Stimulated activated CD4-positive, alpha-beta T cell treated with anti-CD3 and anti-CD28 coated beads, Interleukin-1b, Interleukin-23, amount 100 ng/mL, for 24 hours (primary cell): ENCODE measurements around the gene MAPRE2.

Experiments
- DNase-seq, 4 experiments: peaks; one replicate each; pipeline ENCODE4 v3.0.0-alpha.2; 2020; ENCODE audit warnings: low read depth in 4 of 4, low spot score in 1 of 4

MAPRE2 gene

DNA sequence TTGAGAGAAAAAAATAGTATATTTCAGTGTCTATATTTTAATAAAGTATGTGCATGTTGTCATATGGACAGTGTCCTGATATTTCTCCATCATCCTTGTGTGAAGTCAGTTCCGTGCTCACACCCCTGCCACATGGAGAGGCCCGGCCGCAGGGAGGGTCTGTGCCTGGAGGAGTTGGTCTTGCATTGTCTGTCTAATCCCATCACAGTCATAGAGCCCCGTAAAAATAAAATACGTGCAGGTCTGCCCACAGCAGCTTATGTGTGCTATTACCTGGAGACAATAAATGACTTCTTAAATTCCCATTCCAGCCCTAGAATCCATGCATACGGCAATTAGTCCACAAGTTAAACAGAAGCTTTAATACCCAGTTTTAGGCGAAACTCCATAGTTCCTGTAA lies 20.1 kb downstream of the MAPRE2 start:
- DNase-seq, result no peak

DNA sequence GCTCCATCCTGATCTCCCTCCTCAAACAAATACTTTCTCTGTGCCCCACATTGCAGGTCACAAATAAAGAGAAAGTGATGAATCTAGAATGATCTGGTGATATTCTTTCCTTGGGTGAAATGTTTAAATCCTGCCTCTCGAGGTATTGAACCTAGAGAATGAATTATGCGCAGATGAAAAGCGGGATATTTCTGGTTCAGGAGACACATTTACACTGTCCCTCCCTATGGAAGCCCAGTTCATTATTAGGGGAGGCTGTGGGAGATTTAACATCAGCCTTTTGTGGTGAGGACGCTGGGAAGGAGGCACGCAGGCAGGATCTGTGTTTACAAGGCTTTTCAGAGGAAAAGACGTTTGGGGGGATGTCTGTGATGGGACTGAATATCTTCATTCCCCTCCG lies 20.6 kb downstream of the MAPRE2 start:
- no peak for DNase-seq

DNA sequence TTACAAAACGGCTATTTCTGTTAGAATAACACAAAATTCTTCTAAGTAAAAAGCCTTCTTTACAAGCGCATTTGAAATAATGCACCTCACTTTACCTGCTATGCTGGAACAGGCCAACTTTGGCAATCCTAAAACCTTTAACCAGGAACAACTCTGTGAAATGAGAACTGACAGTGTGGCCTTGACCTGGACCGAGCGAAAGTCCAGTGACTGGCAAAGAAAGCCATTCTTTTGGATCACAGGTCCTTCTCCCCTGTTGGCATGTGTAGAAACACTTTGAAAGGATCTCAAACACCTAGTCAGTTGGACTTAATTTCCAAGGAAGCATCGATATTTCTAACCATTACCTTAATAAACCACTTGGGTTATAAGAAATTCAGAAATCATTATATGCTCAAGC lies 21.2 kb downstream of the MAPRE2 start:
- no peak for DNase-seq

DNA sequence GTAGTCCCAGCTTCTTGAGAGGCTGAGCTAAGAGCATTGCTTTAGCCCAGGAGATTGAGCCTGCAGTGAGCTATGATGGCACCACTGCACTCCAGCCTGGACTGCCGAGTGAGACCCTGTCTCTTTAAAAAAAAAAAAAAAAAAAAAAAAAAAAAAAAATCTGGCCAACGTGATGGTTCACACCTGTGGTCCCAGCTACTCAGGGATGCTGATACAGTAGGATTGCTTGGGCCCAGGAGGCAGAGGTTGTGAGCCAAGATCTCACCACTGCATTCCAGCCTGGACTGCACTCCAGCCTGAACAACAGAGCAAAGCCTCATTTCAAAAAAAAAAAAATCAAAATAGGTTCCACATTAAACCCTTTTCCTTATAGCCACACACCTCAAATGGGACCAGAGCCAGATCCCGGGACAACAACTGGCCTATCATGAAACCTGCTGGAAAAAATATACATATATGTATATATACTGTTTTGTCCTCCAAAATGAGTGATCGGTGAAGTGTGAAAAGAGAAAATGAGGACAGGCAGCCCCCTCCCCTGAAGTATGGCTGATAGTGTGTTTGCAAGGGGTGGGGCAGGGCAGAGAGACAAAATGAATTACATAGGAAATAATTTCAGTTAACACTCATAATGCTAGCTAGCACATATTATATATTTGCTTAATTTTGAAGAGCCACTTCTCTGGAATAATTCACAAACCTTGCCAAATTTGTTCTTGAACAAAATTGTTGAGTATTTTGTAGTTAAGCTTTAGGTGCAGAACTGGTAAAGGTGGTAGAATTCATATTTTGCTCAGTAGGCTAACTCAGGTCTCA lies 22.9 kb downstream of the MAPRE2 start:
- DNase-seq, result no peak

DNA sequence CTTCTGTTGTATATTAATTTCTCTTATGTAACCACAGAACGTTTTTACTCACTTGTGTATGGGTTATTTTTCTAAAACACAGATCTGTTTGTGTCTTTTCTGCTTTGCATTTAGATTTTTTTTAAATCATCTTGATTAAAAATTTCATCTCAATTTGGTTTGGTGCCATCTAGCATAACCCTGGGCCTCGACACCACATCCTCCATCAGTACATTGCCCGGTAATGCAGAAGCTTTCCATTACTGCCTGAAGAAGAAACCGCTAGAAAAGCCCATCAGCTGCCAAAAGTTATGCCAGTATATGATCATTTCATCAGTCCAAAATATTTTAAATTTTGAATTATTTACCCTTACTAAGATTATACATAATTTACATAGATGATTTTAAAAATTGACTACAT lies 26.2 kb downstream of the MAPRE2 start:
- DNase-seq, result no peak

DNA sequence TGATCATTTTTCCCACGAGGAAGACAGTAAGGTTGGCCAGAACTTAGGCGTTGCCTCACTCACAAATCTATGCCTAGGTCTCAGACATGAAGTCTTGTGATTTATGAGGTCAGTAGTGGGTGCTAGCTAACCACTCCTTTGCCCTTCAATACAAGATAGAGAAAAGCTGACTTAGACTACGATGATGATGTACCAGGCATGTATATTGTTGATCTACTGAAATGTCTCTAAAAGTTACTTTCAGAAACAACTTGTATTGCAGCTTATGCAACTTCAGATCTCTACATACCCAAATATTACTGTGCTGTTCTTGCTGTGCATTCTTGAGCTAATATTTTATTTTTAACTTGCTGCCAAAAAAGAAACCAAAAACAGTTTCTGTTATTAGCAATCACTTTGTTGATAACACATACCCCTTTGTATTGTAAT lies 30.6 kb downstream of the MAPRE2 start:
- no peak for DNase-seq

DNA sequence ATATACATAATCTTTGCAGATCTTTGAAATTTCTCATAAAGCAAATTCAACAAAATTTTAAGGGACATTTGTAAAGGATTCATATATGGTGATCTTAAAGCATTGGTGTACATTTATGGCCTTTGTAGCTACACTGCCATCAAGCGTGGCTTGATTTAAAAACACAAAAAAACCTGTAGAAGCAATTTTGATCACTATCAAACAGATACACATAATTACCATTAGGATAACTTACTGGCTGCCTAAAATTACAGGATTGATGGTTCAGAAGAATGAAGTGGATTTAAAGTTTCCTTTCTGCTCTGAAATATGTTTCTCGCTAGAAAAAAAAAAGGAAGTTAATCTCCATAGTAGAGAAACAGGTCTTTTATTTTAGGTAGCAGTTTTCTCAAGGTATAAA lies 31.4 kb downstream of the MAPRE2 start:
- DNase-seq, result no peak

DNA sequence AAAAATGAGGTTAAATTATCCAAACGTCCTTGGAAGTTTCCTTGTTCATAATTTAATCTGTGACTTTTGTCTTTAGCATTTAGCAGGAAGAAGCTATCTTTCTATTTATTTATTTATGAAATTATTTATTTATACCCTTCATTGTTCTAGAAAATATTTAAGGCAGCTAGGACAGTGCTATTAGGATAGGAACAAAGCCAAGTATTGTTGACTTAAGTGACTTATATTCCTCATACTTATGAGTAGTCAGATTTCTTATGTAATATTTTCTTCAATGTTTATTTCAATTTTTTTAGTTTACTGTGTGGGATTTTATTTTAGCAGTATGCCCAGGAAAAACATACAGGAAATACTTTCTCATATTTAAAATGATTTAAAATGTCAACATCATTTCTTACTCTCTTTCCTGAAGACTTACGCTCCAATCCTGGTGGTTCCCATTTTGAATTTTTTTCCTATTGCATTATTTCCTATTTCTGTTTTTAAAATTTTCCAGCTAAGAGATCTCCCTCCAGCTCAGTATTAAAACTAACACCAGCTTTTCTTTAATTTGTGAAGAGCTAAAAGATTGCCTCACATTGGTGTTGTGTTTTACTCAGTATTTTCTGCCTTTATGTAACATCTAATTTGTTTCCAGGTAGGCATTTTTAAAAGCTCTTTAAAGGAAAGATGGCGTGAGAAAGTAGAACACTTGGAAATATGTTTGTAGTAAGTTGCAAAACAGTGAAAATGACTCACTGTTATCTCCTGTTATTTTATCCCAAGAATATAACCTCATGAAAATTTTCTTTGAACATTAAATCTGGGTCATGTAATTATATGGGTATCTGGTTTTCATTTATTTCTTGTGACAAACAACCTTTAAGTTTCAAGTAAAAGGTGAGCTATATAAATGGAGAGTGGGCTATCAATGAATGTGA lies 32.2 kb downstream of the MAPRE2 start:
- DNase-seq, result no peak

DNA sequence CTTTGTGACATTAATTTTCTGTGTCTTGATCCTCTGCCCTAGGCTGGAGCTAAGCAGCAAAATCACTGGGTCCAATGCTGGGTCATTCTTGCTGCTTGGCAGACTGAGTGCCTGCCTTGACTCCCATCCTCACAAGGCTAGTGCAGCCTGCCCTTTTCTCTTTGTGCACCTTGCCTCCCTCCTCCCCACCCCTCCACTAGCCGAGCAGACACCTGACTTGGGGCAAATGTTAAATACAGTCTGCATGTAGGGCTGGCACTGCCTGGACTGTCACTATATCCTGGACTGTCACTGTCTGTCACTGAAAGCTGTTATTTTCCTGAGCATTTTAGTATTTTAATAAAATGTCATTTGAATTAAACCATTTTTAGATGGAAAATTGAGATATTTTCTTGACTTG lies 33.4 kb downstream of the MAPRE2 start:
- no peak for DNase-seq

DNA sequence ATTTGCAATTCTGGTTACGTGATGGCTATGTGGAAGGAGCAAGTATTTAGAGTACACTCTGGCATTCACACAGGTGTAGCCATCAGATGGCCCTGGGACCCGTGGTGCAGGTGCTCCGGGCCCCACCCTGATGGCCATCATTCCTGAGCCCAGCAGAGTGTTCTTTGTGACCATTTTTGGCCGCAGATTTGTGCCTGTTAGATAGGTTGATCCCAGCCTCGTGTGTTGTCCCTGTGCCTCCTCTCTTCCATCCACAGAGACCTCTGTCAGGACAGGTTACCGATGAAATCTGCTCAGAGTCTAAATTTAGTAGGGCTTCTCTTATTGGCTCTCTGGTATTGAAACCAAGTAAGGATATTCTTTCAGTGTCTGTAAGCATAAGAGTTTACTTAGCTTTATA lies 33.9 kb downstream of the MAPRE2 start:
- DNase-seq, result no peak

DNA sequence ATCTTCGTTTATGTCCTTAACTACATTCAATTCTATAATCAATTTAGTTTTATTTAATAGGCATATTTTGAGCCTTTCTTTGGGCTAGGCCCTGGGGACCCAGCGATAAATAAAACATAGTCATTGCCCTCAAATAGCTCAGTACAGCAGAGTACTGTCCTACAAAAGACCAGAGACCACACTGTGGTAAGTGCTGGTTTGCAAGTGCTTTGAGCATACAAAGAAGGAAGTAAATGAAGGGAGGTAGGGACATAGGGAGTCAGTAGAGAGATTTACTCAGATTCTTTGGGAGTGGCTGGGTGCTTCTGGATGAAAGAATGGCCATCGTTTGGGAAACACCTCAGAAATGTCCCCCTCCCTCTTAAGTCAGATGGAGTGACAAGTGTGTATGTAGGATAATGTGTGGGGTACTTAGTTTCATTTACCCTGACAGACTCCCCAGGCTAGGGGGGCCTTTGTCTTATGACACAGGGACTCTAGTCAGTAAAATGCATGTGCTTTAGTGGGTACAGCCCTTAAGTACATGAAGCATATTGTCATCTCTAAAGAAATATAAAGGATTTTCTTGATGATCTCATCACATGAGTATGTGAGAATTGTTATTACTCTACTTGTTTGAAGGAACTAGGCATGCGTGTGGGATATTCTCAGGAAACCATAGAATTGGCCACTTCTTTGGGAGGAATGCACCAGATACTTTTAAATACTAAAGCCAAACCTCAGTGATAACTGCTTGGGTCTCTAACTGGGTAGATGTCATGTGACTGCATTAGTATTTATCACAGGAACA lies 35.1 kb downstream of the MAPRE2 start:
- DNase-seq, result no peak

DNA sequence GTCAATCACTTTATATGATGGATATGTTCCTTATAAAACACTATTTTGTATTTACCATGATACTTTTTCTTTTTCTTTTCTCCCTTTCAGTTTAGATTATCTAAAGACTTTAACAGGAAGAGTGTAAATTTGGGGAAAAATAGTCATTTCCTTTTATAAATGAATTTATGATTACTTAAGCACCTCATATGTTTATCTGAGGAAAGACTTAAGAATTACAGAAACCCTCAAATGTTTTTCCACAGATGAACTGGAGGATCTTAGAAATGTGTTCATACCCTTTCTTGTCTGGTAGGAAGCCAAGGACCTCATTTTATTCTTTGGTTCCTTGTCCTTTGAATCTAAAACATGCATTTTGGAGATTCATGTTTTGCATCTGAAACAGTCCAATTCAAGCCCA lies 36.7 kb downstream of the MAPRE2 start:
- DNase-seq, result no peak

DNA sequence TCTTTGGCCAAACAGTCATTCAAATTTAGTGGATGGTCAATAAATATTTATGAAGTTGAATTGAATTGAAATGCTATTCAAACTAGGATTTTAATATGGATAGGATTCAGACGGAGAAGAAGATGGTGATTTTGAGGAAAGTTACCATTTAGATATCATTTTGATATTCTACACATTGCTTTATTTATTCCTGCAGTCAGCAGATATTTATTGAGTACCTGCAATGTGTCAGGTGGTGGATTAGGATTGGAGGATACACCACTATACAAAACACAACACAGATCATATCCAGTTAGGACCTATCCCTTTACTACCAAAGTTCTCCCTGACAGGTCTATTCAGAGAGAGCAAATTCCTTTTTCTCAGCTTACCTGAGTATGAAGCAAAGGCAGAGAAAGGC lies 38.8 kb downstream of the MAPRE2 start:
- DNase-seq, result no peak

DNA sequence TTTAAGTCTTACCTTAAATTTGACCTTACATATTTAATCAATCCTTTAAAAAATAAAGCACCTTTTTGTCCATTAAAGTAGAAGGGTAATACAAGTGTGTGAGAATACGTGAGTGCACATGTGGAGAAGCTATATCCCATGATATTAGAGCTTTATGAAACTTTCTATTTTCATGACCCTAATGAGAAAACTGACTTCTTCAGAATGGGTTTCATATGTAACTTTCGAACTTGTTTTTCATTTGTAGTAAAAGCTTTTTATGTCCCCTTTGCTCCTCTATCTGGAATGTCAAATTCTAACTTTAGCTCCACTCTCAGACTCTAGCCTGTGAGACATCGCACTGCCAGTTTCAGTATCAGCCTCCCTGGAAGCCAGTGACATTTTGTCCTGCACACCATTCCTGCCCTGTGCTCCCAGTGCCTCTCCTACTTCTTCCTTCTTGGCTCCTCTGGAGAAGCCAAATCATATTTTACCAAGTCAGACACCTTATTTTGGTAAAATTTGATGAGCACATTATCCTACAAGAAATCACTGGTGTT lies 42.0 kb downstream of the MAPRE2 start:
- DNase-seq, result no peak

DNA sequence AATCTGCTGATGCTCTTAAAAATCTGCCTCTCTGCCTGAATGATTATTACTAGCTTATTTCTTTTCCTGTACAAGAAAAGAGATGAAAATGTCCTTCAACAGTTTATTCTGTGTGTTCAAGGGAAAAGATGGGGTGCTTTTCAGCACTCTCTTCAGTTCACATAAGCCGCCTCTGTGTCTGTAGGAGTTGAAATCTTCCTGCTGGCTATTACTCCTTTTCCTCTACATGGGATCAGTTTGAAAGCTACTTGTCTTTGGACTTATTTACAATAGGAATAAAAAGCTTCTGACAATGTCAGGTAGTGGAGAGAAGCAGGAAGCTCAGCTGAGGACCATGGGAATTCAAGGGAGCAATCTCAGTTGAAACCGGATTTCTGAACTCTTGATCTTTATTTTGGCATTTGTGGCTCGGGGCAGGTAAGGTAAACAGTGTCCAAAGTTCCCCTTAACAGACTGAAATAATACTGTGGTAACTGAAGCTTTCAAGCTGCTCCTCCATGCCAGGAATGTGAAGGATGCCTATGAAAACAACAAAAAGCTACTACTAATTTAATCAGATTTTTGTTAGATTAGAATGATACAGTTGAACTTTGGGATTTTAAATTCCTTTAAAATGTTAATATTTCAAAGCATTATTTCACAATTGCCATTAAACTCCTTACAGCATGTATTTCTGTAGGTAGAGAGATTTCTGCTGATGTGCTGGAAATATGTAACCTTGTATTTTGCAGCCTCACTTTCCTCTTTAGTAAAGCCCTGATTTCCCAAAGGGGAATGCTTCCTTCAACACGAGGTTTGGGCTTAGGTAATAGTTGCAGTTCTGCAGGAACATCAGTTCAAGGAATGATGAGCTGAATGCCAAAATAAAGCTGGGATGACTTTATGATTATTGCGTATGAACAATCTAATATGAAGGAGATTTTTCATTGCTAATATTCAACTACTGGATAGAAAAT lies 43.6 kb downstream of the MAPRE2 start:
- no peak for DNase-seq

DNA sequence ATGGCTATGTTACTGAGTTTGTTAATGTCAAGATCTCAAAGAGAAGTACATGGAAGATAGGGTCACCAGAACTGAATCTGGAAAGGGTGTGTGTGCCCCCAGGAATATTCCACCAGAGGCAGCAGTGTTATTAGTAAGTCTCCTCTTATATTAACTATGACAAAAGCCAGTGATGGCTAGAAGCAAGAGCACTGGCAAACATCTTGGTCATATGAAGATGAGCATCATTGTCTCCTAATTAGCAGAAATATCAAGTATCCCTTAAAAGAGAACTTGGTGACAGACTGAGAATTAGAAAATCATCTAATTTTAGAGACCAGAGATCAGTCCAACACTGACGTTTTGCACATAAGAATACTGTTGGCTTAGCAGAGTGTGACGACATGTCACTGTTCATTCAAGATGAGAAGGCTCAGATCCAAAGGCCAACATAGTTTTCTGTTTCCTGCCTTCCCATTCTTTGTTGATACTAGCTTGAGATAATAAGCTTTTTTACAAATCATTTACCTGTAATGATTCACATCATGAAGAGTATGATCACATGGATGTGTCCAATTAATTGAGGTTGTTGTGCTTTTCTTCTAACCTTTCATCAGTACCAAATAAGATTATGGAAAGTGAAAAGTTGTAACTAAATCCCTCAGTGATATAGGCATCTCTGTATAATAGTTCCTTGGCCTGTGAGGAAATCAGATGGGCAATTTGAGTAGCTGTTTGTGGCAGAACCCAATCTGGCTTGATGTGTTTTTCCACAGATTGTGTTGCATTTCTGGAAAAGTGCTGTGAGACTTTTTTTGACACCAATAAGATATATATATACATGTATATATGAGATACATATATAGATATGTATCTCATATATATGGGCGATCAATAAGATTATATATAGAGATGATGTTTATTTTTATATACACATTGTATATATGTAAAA lies 44.5 kb downstream of the MAPRE2 start:
- no peak for DNase-seq

DNA sequence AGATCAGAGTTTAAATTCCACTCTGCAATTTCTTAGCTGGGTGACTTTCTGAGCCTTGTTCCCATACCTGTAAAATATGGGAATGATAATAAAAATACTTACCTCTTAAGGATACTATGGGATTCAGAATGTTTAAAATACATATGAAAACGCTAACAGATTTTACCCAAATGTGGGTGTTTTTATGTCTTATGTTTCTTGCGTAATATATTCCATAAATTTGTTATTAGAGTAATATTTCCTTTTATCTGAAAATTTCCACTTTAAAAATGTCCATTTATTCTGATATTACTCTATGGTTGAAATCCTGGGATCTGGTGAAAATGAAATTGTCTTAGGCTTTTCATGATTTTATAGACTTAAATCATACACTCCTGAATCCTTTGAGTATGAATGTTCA lies 45.5 kb downstream of the MAPRE2 start:
- no peak for DNase-seq

DNA sequence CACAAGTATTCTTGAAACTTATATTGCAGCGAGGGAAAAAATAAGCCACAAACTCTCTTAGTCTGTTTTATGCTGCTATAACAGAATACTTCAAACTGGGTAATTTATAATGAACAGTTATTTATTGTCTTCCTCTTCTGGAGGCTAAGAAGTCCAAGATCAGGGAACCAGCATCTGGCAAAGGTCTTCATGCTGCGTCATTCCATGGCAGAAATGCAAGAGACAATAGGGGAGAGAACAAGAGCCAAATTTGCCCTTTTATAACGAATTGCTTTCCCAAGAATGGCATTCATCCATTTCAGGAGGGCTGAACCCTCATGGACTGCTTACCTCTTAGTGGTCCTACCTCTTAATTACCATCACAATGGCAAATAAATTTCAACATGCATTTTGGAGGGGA lies 46.5 kb downstream of the MAPRE2 start:
- DNase-seq, result no peak

DNA sequence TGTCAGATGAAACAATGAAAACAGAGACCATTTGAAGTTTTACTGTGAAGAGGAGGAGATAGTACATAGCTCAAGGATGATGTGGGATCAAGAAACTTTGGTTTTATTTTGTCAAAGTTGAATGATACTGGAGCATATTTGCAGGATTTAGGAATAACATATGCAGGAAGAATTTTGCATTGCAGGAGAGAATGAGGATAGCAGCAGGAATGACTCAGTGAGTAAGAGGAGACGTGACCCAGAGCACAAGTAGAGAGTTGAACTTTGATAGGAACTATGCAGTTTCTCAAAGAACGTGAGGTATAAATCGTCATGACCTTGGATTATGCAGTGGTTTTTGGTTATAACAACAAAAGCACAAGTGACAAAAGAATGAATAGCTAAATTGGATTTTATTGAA lies 47.7 kb downstream of the MAPRE2 start:
- no peak for DNase-seq
